HG03457 (cell line): Measurements from ENCODE around the gene MGAM2.

ENCODE experiments used
- ATAC-seq: cut with Tn5 transposase; IDR thresholded peaks from one replicate; pipeline ENCODE4 v1.9.1; 2021; ENCODE audit warnings: moderate number of reproducible peaks; ENCODE audit not compliant: unreplicated experiment

The MGAM2 gene

GRCh38 chr7:142257958-142258357, 146.4 kb downstream of the MGAM2 start, which contains the start of gene PRSS58:
Gene PRSS58, minus strand, starts transcription at chr7:142258058. Its CDS starts 351 bp downstream, at chr7:142257707.
- ATAC-seq = no peak

DNA sequence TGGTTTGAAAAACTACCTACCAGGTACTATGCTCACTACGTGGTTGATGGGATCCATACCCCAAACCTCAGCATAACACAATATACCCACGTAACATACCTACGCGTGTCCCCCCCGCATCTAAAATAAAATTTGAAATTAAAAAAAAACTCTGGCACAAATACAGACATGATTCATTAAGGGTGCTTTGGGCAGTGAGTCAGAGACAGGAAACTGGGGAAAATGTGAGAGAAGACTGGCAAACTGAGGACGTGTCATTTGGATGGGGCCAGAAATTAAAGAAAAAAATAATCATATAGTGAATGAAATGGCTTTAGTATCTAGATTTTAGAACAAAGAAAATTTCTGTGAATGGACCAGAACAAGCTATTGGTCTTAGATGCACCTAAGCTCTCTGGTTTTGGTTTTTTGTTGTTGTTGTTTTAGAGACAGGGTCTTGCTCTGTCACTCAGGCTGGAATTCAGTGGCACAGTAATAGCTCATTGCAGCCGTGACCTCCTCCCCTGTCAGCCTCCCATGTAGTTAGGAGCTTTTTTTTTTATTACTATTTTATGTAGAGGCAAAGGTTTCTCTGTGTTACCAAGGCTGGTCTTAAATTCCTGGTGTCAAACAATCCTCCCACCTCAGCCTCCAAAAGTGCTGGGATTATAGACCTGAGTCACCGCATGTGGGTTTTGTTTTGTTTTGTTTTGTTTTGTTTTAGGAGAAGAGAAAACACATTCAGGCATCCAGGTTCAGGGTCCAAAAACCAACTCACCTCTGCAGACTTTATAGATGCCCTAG, 152.3 kb downstream of the MGAM2 start:
- no peak for ATAC-seq
